KOPT-K1 (cell line): ENCODE results near the gene ANKRD33B.

Experiments
- H3K27ac ChIP-seq: fragments of 200-600 bp; sonication (generic); 2 replicates; pipeline ENCODE4 v1.5.1; 2016; ENCODE audit warnings: antibody characterized with exemption, mild to moderate bottlenecking, low read depth, low read length; ENCODE audit not compliant: poor library complexity, severe bottlenecking
- H3K36me3 ChIP-seq: fragments of 200-600 bp; sonication (generic); 2 replicates; pipeline ENCODE4 v1.5.1; 2017; ENCODE audit warnings: antibody characterized with exemption, mild to moderate bottlenecking, low read length, moderate library complexity; ENCODE audit not compliant: insufficient read depth
- H3K9me3 ChIP-seq: fragments of 200-600 bp; sonication (generic); 2 replicates; pipeline ENCODE4 v1.5.1; 2017; ENCODE audit warnings: antibody characterized with exemption, low read length, mild to moderate bottlenecking; ENCODE audit not compliant: insufficient read depth, poor library complexity, severe bottlenecking

The ANKRD33B gene

DNA sequence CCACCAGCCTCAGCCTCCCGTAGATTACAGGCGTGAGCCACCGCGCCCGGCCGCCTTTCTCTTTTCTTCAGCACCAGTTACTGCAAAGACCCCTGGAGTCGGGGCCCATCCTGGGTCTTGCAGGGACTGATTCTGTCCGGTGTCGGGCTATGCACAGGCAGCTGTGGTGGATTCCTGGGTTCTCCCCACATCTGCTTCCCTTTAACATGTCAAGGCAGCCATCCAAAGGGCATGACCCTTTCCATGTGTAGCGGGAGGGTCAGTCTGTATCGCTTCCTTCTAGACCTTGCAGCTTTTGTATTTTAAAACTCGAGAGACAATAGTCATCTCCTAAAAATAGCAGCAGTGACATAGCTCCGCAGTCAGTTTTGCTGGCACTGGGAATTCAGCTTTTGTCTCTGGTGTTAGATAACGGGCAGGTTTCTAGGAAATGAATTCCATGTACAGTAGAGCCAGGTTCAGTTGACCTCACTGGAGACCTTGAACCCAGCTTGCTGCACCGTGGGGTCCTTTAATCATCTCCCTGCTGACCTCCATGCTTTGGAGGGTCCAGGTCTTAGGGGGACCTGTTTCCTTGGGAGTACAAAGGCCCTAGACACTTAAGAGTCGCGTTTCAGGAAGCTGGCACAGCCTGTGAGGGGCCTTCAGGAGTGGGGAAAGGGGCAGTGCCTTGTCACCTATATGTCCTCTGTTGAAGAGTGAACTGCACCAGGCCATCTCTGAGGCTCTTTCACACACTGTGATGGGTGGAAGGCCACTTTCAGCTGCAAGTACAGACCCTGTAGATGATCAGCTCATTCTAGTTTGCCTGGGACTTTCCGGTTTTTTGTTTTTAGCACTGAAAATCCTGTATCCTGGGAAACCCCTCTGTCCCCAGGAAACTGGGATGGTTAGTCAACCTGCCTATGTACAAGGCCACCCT is 13.8 kb downstream of the ANKRD33B start:
- Histone ChIP-seq H3K27ac (no peak overlapping the region), H3K9me3 (no peaks in the 10 kb centered on the region), H3K36me3 (no peaks in the 10 kb centered on the region)

DNA sequence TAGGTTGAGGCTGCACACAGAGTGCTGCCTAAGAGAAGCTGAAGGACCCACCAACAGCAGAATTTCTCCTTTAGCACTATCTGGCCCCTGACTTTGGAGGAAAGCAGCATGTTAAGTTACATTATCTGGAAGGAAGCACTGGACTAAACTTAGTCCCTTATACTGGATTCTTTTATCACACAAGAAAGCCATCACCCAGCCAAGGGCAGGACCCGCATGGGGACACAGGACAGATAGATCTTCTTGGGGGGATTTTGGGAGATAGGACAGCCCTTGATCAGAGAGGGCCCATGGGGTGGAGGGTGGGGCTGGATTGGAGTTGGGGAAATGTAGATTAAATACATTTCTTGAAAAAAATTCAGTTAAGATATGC is 14.4 kb downstream of the ANKRD33B start:
- H3K9me3 ChIP-seq = no peaks in the 10 kb centered on the region
- no peak overlapping the region for H3K27ac ChIP-seq
- H3K36me3 ChIP-seq = no peaks in the 10 kb centered on the region

DNA sequence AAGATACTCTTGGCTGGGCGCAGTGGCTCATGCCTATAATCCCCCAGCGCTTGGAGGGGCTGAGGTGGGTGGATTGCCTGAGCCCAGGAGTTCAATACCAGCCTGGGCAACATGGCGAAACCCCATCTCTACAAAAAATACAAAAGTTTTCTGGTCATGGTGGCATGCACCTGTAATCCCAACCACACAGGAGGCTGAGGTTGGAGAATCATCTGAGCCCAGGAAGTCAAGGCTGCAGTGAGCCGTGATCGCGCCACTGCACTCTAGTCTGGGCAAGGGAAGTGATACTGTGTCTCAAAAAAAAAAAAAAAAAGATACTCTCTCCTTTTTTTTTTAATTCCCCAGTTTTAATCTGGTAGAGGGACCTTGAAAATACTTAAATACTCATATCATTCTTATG is 15.0 kb downstream of the ANKRD33B start:
- no peaks in the 10 kb centered on the region for H3K9me3 ChIP-seq
- no peaks in the 10 kb centered on the region for H3K36me3 ChIP-seq
- no peak overlapping the region for H3K27ac ChIP-seq

DNA sequence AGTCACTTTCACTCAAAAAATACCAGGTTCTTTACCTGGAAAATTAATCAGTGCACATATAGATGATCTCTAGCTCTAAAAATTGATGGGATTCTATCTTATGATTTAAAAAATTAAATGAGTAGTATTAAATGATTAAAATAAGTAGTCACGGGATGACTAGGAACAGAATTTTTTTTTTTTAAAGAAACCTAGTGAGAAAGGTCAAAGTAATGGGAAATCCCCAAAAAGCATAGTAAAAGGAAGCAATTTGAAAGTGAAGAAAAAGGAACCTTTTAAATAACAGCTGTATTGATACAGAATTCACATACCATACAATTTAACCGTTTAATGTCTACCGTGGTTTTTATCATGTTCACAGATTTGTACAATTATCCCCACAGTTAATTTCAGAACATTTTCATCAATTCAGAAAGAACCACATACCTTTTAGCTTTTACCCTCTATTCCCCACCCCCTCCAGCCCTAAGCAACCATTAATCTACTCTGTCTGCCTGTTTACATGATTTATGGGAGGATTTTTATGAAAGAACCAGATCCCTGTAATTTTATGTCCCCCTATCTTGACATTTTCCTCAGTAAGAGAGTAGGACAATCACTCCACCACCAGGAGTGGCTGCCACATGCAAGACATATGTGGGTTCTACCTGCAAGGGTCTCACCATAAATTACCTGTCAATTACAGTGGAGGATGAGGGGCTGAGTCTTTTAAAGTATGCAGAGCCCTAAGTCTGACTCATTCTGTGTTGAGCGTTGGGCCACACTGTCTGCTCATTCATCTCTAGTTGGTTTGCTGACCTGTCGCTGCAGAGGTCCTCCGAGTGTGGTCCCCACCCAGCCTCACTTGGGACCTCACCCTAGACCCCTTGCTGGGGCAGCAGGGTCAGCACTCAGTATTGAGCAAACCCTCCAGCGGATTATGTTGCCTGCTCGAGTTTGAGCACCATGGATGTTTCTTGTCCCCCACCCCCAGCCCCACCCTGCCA is 16.0 kb downstream of the ANKRD33B start:
- Histone ChIP-seq H3K36me3 (no peaks in the 10 kb centered on the region), H3K27ac (no peak overlapping the region), H3K9me3 (no peaks in the 10 kb centered on the region)

DNA sequence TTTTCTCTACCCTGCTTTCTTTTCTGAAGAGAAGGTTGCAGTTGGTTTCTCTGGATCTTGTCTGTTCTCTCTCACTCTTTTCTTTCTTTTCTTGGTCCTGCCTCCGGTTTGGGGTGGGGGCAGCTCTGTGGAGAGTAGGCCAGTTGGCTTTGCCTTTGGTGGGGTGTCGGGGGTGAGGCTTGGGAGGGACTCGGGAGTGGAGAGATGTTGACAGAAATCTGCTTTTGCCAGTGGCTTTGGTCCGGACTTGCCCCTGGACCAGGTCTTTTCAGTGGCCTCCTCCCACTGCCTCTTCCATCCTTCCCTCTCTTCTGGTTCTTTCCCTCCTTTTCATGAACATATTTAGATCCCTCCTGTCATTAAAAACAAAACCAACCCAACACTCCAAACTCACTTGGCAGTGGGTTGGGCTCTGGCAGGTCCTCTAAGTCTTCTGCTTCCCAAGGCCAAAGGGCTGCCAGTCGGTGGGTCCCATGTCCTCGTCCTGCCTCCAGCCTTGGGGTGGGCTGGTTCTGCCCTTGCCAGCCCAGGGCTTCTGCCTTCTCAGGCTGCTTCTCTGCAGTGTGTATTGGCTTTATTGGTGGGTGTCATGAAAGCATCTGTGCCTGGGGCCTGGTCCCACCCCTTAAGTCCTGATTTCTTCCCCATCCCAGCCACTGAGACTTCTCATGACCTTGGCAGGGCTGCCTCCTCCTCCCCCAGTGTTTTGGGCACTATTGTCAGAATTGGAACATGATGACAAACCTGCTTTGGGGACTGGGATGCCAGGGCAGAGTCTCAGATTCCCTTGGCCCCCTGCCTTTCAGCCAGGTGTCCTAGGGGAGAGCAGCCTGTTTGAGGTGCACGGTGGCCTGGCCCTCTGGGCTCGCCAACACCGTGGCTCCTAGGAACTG is 16.9 kb downstream of the ANKRD33B start:
- no peaks in the 10 kb centered on the region for H3K36me3 ChIP-seq
- no peaks in the 10 kb centered on the region for H3K9me3 ChIP-seq
- no peak overlapping the region for H3K27ac ChIP-seq

DNA sequence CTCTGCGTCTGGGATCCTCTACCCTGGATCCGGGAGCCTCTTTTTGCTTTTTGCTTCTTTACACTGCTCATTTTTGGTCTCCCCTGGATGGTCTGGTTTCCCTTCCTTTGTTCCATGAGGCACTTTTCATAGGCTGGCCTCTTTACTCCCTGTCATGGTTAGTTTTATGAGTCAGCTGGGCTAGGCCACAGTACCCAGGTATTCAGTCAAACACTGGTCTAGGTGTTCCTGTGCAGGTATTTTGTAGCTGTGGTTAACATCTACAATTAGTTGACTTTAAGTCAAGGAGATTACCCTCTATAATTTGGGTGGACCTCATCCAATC is 17.5 kb downstream of the ANKRD33B start:
- no peaks in the 10 kb centered on the region for H3K9me3 ChIP-seq
- H3K36me3 ChIP-seq = no peaks in the 10 kb centered on the region
- H3K27ac ChIP-seq = no peak overlapping the region

DNA sequence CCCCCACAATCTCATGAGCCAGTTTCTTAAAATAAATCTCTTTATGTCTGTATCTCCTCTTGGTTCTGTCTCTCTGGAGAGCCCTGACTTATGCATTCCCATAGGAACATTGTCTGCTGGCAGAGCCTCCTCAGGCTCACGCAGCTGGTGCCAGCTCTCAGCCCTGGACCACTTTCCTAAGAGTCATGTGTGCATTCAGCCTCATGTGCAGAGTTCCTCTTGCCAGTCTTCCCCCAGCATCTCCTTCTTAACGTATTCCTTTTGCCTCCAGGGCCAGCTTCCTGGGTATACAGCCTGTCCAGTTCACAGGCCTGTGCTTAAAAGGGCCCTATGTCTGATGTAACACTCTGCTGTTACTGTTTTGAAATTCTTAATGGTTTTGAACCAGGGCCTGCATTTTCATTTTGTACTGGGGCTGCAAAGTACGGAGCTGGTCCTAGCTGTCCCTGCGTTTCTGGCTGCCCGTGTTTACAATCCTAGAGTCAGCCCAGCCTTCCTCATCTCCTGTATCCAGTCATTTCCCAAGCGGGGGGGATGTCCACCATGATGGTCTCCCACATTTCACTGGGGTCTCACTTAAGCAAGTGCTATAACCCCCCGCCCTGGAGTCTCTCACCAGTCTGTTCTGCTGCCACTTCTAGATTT is 18.1 kb downstream of the ANKRD33B start:
- Histone ChIP-seq H3K27ac (no peak overlapping the region), H3K36me3 (no peaks in the 10 kb centered on the region)

DNA sequence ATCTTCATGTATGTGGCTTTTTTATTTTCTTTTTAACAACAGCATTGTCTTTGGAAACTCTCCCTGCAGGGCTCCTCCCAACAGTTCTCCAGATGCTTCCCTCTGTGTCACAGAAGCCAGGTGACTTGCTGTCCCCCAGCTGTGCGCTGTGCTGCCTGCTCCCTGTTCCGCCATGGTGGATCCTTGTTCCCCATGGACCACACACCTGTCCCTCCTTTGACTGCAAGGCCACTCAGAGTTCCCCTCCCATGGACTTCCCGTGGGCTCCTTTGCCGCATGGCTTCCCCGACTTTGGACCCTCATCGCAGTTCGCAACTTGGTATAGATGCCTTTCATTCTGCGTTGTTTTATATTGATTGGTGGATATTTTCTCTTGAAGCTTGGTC is 18.6 kb downstream of the ANKRD33B start:
- H3K36me3 ChIP-seq = no peaks in the 10 kb centered on the region
- H3K27ac ChIP-seq = no peak overlapping the region

More for the DNA sequence above, 18.1 kb downstream of the ANKRD33B start:
- no peaks in the 10 kb centered on the region for H3K9me3 ChIP-seq

DNA sequence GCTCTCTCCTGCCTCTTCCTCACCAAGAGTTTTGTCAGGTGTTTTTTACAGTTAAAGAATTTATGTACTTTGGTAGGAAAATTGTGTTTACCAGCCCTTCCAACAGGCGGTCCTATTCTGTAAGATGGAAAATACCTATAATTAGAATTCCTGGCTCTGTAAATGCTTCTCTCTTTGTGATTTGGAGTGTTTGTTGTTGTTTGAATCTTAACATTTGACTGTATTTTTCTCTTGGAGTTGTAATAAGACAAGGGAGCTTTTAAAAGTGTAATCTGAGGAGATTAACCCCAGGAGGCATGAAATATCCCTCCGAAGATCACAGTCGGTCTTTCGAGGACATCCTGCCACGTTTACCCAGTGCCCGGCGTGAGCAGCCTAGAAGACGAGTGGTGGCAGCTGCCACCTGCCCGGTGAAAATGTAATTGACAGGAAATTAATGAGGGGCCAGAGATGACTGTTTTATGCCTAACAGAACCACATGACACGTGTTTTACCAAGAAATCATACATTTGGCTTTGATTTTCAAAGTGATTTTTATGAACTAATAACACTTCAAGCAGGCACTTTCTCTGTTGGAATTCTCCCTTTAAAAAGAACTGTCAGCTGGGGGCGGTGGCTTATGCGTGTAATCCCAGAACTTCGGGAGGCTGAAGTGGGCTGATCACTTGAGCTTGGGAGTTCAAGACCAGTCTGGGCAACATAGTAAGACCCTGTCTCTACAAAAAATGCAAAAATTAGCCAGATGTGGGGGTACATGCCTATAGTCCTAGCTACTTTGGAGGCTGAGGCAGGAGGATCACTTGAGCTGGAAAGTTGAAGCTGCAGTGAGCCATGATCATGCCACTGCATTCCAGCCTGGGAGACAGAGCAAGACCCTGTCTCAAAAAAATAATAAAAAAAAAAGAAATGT is 20.0 kb downstream of the ANKRD33B start:
- no peaks in the 10 kb centered on the region for H3K9me3 ChIP-seq
- no peaks in the 10 kb centered on the region for H3K36me3 ChIP-seq
- no peak overlapping the region for H3K27ac ChIP-seq

More for the DNA sequence above, 18.6 kb downstream of the ANKRD33B start:
- H3K9me3 ChIP-seq = no peaks in the 10 kb centered on the region

DNA sequence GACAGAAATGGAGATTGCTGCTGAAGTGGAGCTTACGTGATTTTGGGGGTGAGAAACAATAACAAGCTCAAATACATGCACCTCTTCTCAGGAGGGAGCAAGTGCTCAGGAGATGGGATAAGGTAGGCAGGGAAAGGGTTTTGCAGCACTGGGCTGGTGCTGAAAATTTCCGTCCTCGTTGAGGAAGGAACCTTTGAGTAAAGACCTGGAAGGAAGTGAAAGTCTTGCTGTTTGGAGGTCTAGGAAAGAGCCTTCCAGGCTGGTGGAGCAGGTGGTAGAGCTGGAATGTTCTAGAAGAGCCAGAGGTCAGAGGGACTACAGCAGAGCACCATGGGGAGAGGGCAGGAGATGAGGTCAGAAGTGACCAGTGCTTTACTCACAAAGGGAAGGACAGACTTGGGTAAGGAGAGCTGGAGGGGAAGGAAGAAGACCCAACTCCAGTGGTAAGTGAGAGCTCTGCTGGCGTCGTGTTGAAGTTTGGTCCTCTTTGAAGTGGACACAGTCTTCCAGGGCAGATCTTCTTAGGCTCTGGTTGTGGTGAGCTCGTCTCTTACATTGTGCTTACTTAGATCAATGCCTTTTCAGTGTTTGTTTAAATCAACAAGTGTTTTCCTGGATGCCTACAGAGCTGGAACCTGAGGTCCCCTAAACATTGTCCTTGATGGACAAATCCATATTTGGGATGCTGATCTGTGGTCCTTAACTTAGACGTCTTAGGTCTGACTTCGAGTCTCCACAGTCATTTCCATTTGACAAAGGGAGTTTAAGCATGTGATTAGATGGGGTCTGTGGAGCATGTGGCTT is 21.0 kb downstream of the ANKRD33B start:
- Histone ChIP-seq H3K27ac (peak overlapping the region; percentile 40), H3K9me3 (no peaks in the 10 kb centered on the region), H3K36me3 (no peaks in the 10 kb centered on the region)

DNA sequence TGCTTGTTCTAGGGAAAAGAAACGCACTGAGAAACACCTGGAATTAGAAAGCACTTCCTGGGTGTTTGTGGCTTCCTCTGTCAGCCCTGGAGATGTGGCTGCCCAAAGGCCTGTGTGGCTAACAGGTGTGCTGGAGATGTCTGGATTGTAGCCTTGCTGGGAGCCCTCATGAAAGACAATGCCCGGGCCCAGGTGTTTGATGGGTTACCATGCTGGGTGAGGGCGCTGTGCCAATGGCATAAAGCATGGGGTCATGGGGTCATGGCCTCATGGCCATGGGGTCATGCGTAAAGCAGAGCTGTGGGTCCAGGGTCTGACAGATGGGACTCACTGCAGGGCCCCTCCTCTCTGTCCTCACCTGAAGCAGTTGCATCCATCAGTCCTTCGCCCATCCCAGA is 21.6 kb downstream of the ANKRD33B start:
- H3K27ac ChIP-seq = peak overlapping the region; percentile 40
- H3K9me3 ChIP-seq = no peaks in the 10 kb centered on the region

DNA sequence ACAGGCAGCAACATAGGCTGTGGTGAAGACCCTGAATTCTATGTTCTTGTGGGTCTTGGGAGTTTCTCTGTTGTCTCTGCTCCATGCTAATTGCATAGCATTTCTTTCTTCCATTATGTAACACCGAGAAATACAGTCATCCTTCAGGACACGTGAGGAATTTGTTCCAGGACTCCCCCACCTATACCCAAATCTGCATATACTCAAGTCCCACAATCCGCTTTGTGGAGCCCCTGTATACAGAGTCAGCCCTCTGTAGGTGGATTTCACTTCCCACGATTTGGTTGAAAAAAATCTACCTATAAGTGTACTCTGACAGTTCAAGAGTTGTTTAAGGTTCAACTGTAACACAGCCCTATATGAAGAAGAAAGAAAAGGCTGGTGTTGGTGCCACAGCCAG is 22.1 kb downstream of the ANKRD33B start:
- H3K9me3 ChIP-seq = no peaks in the 10 kb centered on the region
- no peaks in the 10 kb centered on the region for H3K36me3 ChIP-seq
- H3K27ac ChIP-seq = peak overlapping the region; percentile 3

More for the DNA sequence above, 21.6 kb downstream of the ANKRD33B start:
- H3K36me3 ChIP-seq = no peaks in the 10 kb centered on the region

DNA sequence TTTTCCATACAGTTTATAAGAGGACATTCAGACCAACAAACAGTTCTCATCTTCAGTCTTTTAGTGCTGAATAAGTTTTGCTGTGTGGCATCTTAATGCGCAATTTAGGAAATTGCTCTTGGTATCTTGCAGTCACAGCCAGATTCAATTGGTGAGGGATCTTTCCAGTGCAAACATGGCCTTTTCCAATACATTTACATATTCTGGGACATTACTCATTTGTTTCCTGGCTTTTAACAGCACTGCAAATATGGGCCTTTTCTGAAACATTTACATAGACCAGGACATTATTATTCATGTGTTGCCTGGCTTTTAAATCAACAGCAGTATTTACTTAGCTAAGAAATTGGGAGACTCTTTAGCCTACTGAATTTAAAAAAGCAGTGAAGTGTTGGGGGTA is 22.7 kb downstream of the ANKRD33B start:
- Histone ChIP-seq H3K36me3 (no peaks in the 10 kb centered on the region), H3K9me3 (no peaks in the 10 kb centered on the region), H3K27ac (peak overlapping the region; percentile 3)
